GM15510 (cell line): ENCODE measurements around the gene IL17REL.

ENCODE experiments used
- POLR2A ChIP-seq: IDR thresholded peaks from 3 replicates; pipeline ENCODE4 v1.6.1; 2011; ENCODE audit warnings: borderline replicate concordance; ENCODE audit not compliant: insufficient read length; ENCODE audit errors: extremely low read depth

Gene IL17REL

GRCh38 chr22:49949914-49950292 lies 62.7 kb downstream of the IL17REL start:
- TF ChIP-seq POLR2A: no peak

GRCh38 chr22:49948958-49949913 lies 63.3 kb downstream of the IL17REL start:
- TF ChIP-seq POLR2A: no peak

GRCh38 chr22:49948116-49948957 lies 64.2 kb downstream of the IL17REL start:
- TF ChIP-seq POLR2A: no peak

- no peak for TF ChIP-seq POLR2A
Observed at GRCh38 chr22:49947296-49947622, 65.3 kb downstream of the IL17REL start.

DNA sequence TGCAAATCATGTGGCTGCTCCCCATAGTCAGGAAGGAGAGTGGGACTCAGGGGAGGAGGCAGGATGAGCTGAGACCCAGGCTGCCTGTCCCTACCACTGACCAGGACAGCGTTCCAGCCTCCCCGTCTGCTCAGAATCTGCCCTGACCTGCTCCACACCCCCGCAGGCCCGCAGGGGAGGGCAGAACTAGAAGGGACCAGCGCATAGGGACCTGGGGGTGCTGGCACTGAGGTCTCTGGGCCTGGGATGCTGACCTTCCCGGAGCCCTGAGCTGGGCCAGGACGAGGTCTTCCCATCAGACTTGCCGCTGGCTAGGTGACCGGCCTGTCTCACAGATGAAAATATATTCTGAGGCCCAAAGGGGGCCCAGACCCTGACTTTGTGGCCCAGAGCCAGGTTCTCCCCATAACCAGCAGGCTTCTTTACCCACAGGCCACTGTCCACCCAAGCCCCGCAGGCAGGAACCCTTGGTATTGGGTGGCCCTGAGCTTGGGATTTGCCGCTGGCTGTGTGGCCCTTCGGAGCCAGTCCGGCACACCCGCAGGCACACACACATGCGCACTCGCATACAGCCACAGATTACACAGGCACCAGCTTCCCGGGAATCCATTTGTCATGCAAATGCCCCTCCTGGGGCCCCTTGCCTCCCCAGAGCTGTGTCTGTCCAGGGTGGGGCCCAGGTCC lies 65.8 kb downstream of the IL17REL start:
- TF ChIP-seq POLR2A: no peak
